ENCODE data around the gene CYP24A1.

Gene CYP24A1

GRCh38 chr20:54179946-54180345 lies 6.2 kb upstream of the CYP24A1 start:
- H3K27me3 Mint-ChIP-seq: peaks cover 70% of the 10 kb centered on the region
- no peak overlapping the region for H3K27ac Mint-ChIP-seq (ENCODE audit: low read depth)
- no peak for DNase-seq (ENCODE audit: low spot score in 2 of 2)

GRCh38 chr20:54178256-54178655 lies 4.5 kb upstream of the CYP24A1 start:
- Mint-ChIP-seq H3K9me3 (no peaks in the 10 kb centered on the region), H3K27ac (ENCODE audit: low read depth) (no peak overlapping the region), H3K36me3 (ENCODE audit: insufficient read depth) (no peaks in the 10 kb centered on the region), H3K4me3 (no peak overlapping the region), H3K27me3 (peaks cover 72% of the 10 kb centered on the region), H3K4me1 (peaks cover 6% of the 10 kb centered on the region)
- ATAC-seq (replicated peaks; ENCODE audit: extremely low read depth, poor library complexity, severe bottlenecking) (no peak), DNase-seq (ENCODE audit: low spot score in 2 of 2) (no peak)

More at GRCh38 chr20:54179946-54180345, 6.2 kb upstream of the CYP24A1 start:
- Mint-ChIP-seq H3K4me3 (no peak overlapping the region), H3K36me3 (ENCODE audit: insufficient read depth) (no peaks in the 10 kb centered on the region), H3K9me3 (no peaks in the 10 kb centered on the region), H3K4me1 (no peaks in the 10 kb centered on the region)
- no peak for ATAC-seq (replicated peaks; ENCODE audit: extremely low read depth, poor library complexity, severe bottlenecking)

- H3K27me3 Mint-ChIP-seq: peaks cover 72% of the 10 kb centered on the region
These were observed 3.6 kb upstream of the CYP24A1 start for GRCh38 chr20:54177378-54177777.

GRCh38 chr20:54176610-54177009 lies 2.8 kb upstream of the CYP24A1 start:
- H3K4me1 Mint-ChIP-seq: peaks cover 6% of the 10 kb centered on the region
- H3K27me3 Mint-ChIP-seq: peaks cover 72% of the 10 kb centered on the region
- no peak overlapping the region for H3K4me3 Mint-ChIP-seq
- H3K9me3 Mint-ChIP-seq: no peaks in the 10 kb centered on the region
- DNase-seq (ENCODE audit: low spot score in 2 of 2) (no peak), ATAC-seq (replicated peaks; ENCODE audit: extremely low read depth, poor library complexity, severe bottlenecking) (no peak)
- no peak overlapping the region for H3K27ac Mint-ChIP-seq (ENCODE audit: low read depth)
- no peaks in the 10 kb centered on the region for H3K36me3 Mint-ChIP-seq (ENCODE audit: insufficient read depth)

More at GRCh38 chr20:54177378-54177777, 3.6 kb upstream of the CYP24A1 start:
- H3K9me3 Mint-ChIP-seq: no peaks in the 10 kb centered on the region
- no peaks in the 10 kb centered on the region for H3K36me3 Mint-ChIP-seq (ENCODE audit: insufficient read depth)
- DNase-seq (ENCODE audit: low spot score in 2 of 2) (no peak), ATAC-seq (replicated peaks; ENCODE audit: extremely low read depth, poor library complexity, severe bottlenecking) (no peak)
- no peak overlapping the region for H3K27ac Mint-ChIP-seq (ENCODE audit: low read depth)
- peaks cover 6% of the 10 kb centered on the region for H3K4me1 Mint-ChIP-seq
- H3K4me3 Mint-ChIP-seq: no peak overlapping the region

- peaks cover 6% of the 10 kb centered on the region for H3K4me1 Mint-ChIP-seq
- no peaks in the 10 kb centered on the region for H3K9me3 Mint-ChIP-seq
- H3K4me3 Mint-ChIP-seq: peak overlapping the region; percentile 55
- ATAC-seq (replicated peaks; ENCODE audit: extremely low read depth, poor library complexity, severe bottlenecking): no peak
- DNase-seq (ENCODE audit: low spot score in 2 of 2): no peak
- H3K27me3 Mint-ChIP-seq: peaks cover 73% of the 10 kb centered on the region
- H3K27ac Mint-ChIP-seq (ENCODE audit: low read depth): no peak overlapping the region
- peaks cover 2% of the 10 kb centered on the region for H3K36me3 Mint-ChIP-seq (ENCODE audit: insufficient read depth)
These were observed 830 bp upstream of the CYP24A1 start for GRCh38 chr20:54174457-54175175.

- Mint-ChIP-seq H3K36me3 (ENCODE audit: insufficient read depth) (peaks cover 2% of the 10 kb centered on the region), H3K4me3 (peak overlapping the region; percentile 45), H3K9me3 (no peaks in the 10 kb centered on the region), H3K27me3 (peaks cover 88% of the 10 kb centered on the region), H3K27ac (ENCODE audit: low read depth) (no peak overlapping the region), H3K4me1 (peaks cover 6% of the 10 kb centered on the region)
- ATAC-seq (replicated peaks; ENCODE audit: extremely low read depth, poor library complexity, severe bottlenecking) (no peak), DNase-seq (ENCODE audit: low spot score in 2 of 2) (no peak)
These were observed 732 bp downstream of the CYP24A1 start for GRCh38 chr20:54172856-54173652.

- no peaks in the 10 kb centered on the region for H3K9me3 Mint-ChIP-seq
- peaks cover 94% of the 10 kb centered on the region for H3K27me3 Mint-ChIP-seq
- H3K4me1 Mint-ChIP-seq: peaks cover 6% of the 10 kb centered on the region
- DNase-seq (ENCODE audit: low spot score in 2 of 2): no peak
- H3K36me3 Mint-ChIP-seq (ENCODE audit: insufficient read depth): peaks cover 2% of the 10 kb centered on the region
- H3K27ac Mint-ChIP-seq (ENCODE audit: low read depth): no peak overlapping the region
- no peak overlapping the region for H3K4me3 Mint-ChIP-seq
- no peak for ATAC-seq (replicated peaks; ENCODE audit: extremely low read depth, poor library complexity, severe bottlenecking)
These were observed 1.3 kb downstream of the CYP24A1 start for GRCh38 chr20:54172532-54172855.

- Mint-ChIP-seq H3K9me3 (no peaks in the 10 kb centered on the region), H3K4me1 (peaks cover 6% of the 10 kb centered on the region), H3K4me3 (no peak overlapping the region), H3K27ac (ENCODE audit: low read depth) (no peak overlapping the region), H3K27me3 (peaks cover 94% of the 10 kb centered on the region), H3K36me3 (ENCODE audit: insufficient read depth) (peaks cover 2% of the 10 kb centered on the region)
- ATAC-seq (replicated peaks; ENCODE audit: extremely low read depth, poor library complexity, severe bottlenecking) (no peak), DNase-seq (ENCODE audit: low spot score in 2 of 2) (no peak)
These were observed 2.8 kb downstream of the CYP24A1 start for GRCh38 chr20:54170963-54171362.

- no peaks in the 10 kb centered on the region for H3K9me3 Mint-ChIP-seq
- H3K27ac Mint-ChIP-seq (ENCODE audit: low read depth): no peak overlapping the region
- peaks cover 93% of the 10 kb centered on the region for H3K27me3 Mint-ChIP-seq
- peaks cover 2% of the 10 kb centered on the region for H3K36me3 Mint-ChIP-seq (ENCODE audit: insufficient read depth)
- no peak for DNase-seq (ENCODE audit: low spot score in 2 of 2)
- no peak overlapping the region for H3K4me3 Mint-ChIP-seq
- ATAC-seq (replicated peaks; ENCODE audit: extremely low read depth, poor library complexity, severe bottlenecking): no peak
- peaks cover 6% of the 10 kb centered on the region for H3K4me1 Mint-ChIP-seq
These were observed 3.7 kb downstream of the CYP24A1 start for GRCh38 chr20:54170026-54170471.

GRCh38 chr20:54168961-54169862 lies 4.6 kb downstream of the CYP24A1 start:
- DNase-seq (ENCODE audit: low spot score in 2 of 2) (no peak), ATAC-seq (replicated peaks; ENCODE audit: extremely low read depth, poor library complexity, severe bottlenecking) (no peak)
- peaks cover 2% of the 10 kb centered on the region for H3K36me3 Mint-ChIP-seq (ENCODE audit: insufficient read depth)
- peaks cover 88% of the 10 kb centered on the region for H3K27me3 Mint-ChIP-seq
- no peaks in the 10 kb centered on the region for H3K9me3 Mint-ChIP-seq
- H3K4me3 Mint-ChIP-seq: no peak overlapping the region
- no peaks in the 10 kb centered on the region for H3K4me1 Mint-ChIP-seq
- no peak overlapping the region for H3K27ac Mint-ChIP-seq (ENCODE audit: low read depth)

- Mint-ChIP-seq H3K9me3 (no peaks in the 10 kb centered on the region), H3K36me3 (ENCODE audit: insufficient read depth) (peaks cover 2% of the 10 kb centered on the region), H3K27ac (ENCODE audit: low read depth) (no peak overlapping the region), H3K4me3 (no peak overlapping the region), H3K27me3 (peaks cover 81% of the 10 kb centered on the region), H3K4me1 (no peaks in the 10 kb centered on the region)
- ATAC-seq (replicated peaks; ENCODE audit: extremely low read depth, poor library complexity, severe bottlenecking) (no peak), DNase-seq (ENCODE audit: low spot score in 2 of 2) (no peak)
These were observed 5.6 kb downstream of the CYP24A1 start for GRCh38 chr20:54167909-54168872.

All from central memory CD8-positive, alpha-beta T cell (primary cell).